TTC549 (cell line): ENCODE data around the gene ARL6IP4.

Experiments used
- FAIRE-seq: peaks from 2 replicates; lab custom pipeline; 2012; peaks lifted over from hg19 to GRCh38; lab: Jason Lieb, UNC

ARL6IP4 gene

DNA sequence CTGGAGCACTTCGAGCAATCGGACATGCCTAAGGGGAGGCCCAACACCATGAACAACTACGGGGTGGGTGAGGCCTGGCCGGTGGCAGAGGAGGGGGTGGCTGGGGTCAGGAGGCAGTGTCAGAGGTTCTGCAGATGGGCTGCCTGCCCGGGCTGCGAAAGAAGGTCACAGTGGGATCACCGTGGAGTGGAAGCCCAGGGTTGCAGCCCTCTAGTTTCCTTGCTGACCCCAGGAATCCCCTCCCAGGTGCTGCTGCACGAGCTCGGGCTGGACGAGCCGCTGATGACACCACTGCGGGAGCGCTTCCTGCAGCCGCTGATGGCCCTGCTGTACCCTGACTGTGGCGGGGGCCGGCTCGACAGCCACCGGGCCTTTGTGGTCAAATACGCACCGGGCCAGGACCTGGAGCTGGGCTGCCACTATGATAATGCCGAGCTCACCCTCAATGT, 1.9 kb upstream of the ARL6IP4 start:
- no peak for FAIRE-seq

DNA sequence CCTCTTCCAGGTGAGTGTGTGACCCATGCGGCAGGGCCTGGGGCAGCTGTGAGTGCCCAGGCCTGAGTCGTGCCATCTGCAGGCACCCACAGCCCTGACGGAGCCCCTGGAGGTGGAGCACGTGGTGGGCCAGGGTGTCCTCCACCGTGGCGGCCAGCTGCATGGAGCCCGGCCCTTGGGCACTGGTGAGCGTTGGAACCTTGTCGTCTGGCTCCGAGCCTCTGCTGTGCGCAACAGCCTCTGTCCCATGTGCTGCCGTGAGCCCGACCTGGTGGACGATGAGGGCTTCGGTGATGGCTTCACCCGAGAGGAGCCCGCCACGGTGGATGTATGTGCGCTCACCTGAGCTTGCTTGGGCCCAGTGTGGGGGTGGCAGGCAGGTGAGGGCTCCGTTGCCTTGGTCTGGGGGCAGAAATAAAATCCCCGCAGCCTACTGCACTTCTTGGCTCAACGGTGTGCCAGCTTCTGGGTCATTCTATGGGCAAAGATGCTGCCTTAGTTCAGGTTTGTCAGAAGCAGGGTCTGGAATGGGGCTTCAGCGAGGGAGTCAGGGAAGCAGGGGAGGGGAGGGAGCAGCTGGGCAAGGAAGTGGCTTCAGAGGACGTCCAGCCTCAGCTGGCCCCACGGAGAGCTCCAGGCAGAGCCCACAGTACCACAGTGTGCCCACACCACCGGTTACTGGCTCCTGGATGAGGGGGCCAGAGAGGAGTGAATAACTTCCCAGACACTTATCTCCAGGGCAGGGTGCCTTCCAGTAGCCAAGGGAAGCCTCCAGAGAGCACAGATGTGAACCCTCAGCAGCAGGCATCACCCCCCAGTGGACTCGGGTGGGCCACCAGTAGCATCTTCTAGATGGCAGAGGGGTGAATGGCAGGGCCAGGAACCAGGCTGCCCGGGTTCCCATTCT, 1.2 kb upstream of the ARL6IP4 start:
- FAIRE-seq = no peak

- no peak for FAIRE-seq
Measured at GRCh38 chr12:122979908-122980182, 636 bp upstream of the ARL6IP4 start.

GRCh38 chr12:122981036-122981471, 573 bp downstream of the ARL6IP4 start:
- no peak for FAIRE-seq

GRCh38 chr12:122981587-122982476, 1.4 kb downstream of the ARL6IP4 start:
- no peak for FAIRE-seq

DNA sequence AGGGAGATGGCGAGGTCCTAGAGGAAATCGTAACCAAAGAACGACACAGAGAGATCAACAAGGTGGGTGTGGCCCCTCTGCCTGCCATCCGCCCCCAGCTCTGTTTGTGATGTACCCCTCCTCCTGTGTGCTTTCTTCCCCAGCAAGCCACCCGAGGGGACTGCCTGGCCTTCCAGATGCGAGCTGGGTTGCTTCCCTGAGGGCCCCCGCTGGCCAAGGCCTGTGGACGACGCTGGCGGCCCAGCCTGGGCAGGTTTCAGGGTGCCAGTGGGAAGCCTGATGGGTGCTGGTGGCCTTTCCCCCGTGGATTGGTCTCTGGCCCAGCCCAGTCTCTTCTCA, 2.0 kb downstream of the ARL6IP4 start:
- no peak for FAIRE-seq

DNA sequence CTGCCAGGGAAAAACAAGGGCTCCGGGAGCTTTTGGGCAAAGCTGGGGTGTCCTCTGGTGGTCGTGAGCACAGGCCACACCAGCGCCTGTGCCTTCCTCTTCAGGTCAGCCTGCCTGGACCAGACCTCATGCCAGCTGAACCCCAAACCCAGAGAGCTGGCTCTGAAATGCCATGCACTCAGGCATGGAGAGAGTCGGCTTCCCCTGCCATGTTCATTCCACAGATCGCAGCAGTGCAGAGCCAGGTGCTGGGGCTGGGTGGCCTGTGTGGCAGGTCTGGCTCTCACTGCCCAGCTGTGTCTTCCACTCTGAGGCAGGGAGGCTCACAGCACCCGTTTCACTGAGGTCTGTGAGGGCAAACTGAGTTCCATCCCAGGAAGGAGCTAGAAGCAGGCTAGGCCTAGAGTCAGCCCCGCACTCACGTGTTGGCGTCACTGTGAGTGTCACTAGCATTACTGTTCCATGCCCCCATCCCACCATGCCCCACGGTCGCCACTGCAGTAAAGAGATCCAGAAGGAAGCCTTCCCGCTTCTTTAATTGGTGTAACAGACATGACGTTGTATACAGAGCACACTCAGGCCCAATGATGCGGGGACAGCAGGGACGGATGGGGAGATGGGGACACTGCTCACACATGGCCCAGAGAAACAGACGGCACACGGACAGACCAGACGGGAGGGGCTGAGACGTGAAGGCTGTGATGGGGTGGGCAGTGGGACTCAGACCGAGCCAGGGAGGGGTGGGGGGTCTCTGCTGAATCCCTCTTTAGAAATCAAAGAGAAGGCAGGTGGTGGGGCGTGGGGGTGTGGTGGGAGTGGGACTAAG, 2.7 kb downstream of the ARL6IP4 start:
- no peak for FAIRE-seq

DNA sequence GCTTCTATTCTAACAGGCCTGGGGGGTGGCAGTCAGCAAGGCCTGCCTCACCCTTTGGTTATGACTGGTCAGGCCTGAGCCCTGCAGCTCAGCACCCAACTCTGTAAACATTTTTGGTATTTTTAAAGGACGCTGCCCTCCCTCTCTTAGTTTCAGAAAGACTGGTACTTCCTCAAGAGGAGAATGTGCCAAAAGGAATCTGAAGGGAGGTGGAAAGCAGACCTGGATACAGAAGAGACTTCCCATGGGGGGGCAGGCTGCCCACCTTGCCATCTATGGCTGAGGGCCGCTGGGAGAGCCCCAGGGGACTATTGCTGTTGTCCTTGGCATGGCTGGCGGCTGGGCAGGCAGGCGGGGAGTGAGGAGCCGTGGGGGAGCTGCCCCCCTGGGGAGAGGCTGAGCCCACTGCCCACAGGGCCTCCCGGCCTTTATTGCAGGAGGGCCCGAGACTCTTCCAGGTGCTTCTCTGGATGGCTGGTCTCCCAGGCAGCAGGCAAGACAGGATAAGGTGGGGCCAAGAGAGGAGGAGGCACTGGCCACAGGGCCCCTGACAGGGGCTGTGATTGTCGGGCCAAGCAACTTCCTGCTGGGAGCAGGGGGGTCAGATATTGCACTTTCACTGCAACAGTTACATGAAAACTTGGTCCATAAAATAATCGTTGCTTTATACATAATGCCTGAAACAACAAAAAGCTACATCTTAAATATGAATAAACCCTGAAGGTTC, 3.5 kb downstream of the ARL6IP4 start:
- no peak for FAIRE-seq

- no peak for FAIRE-seq
Measured at GRCh38 chr12:122984612-122985337, 4.3 kb downstream of the ARL6IP4 start.

- FAIRE-seq = no peak
Measured at GRCh38 chr12:122985338-122986257, 5.1 kb downstream of the ARL6IP4 start.

DNA sequence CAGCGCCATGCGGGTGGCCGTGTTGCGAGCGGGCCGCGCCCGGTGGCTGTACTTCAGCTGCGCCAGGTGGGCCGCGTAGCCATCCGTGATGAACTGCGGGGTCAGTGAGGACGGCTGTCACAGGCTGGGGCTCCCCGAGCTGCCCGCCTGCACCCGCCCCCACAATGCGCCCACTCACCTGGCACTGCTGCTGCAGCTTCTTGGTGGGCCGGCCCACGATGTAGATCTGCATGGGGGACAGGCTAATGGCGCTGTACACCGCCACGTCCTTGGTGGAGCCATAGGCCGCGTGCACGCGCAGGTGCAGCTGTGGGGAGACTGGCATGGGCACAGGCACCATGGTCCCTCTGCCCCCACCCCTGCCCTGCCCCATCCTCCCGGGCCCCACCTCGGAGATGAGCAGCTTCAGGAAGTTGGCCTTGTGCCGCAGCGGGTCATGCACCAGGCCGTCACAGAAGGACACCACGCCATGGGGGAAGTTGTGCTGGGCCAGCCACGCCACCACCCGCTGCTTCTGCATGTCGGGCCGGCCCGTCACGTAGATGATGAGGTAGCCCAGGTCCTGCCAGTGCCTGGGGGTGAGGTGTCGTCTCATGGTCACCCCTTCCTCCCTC, 5.9 kb downstream of the ARL6IP4 start:
- no peak for FAIRE-seq

- no peak for FAIRE-seq
Measured at GRCh38 chr12:122987086-122987951, 6.8 kb downstream of the ARL6IP4 start.

- FAIRE-seq = no peak
Measured at GRCh38 chr12:122988036-122988435, 7.6 kb downstream of the ARL6IP4 start.

- no peak for FAIRE-seq
Measured at GRCh38 chr12:122988612-122989212, 8.2 kb downstream of the ARL6IP4 start.

DNA sequence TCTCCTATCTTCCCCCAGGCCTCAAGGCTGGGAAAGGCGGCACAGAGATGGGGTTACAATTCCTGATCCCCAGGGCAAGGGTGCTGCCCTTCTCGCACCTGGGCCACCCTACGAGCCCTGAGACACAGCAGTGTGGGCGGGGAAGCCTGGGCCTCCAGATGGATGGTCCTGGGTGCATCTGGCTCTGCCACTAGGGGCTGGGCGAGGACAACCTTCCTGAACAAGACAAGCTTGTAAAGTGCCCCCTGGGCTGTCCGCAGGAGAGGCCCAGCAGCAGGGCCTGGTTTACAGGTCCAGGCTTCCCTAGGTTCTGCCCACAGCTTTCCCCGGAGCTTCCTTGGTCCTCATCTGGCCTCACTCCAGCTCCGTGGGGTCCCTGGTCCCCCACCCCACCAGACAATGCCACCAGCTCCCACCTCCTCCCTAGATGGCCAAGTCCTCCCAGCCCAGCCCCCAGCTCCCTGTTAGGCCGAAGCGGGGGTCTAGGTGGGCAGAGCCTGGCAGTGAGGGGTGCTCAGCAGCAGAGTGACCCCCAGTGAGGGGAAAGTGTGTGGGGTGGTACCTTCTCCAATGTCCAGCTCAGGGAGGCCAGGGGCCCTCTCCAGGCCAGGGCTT, 8.9 kb downstream of the ARL6IP4 start:
- FAIRE-seq = no peak

DNA sequence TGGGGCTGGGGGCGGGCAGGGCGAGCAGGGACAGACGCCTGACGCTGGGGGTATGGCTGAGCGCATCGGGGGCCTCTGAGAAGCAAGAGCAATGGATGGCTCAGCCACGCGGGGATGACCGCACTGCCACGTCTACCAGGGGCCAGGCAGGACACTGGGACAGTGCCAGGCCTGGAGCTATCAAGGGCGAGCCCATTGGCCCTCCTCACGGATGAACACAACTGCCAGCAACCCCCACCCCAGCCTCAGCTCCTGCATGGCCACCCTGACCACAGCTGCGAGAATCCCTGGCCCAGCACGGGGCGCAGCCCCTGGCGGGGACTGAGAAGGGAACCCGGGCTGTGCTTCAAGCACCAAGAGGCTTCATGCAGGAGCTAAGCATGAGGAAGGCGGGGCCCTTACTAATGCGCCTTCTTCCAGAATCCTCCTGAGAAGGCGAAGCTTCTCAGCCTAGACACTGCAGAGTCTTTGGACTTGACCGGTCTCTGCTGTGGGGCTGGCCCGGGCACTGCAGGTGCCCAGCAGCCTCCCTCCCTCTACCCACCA, 9.5 kb downstream of the ARL6IP4 start:
- FAIRE-seq = no peak

- no peak for FAIRE-seq
Measured at GRCh38 chr12:122990561-122990960, 10.1 kb downstream of the ARL6IP4 start.
